D341Med (cell line): ENCODE results near the gene ABHD1.
"Not testable (repeated sequence)": the region's sequence is repeated elsewhere in the genome, so short reads cannot be mapped to it uniquely, and the experiment has no call there.

Source experiments
- DNase-seq: peaks from one replicate; pipeline ENCODE4 v3.0.0; 2012; ENCODE audit warnings: low spot score

ABHD1 gene

DNA sequence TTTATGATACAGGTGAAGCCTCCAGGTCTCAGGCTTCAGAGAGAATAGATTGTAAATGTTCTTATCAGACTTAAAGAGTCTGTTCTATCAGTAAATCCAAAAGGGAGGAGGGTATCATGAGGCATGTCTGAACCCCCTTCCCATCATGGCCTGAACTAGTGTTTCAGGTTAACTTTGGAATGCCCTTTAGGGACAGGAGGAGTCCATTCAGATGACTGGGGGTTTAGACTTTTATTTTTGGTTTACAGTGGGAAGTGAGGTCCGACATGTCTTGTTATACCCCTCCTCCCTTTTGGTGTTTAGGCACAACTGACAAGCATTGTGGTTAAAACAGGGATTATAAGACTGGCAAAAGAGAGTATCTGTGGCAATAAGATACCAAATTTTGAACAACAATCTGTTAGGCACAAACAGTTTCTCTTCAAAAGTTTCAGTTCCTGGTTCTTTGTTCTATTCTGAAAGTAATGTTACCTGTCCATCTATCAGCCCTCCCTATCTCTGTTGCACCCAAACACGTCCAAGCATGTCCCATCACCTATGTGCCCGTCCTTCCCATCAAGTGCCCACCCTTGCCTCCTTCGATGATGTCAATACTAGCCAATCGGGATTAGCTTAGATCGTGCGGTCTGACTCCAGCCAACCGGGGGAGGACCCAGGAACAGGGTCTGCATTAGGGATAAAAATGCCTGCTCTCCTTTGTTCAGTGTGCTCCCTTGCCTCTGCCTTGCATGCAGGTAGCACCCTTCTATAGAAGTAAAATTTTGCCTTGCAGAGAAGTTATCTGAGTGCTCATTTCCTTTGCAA is 41.5 kb downstream of the ABHD1 start:
- no peak for DNase-seq

DNA sequence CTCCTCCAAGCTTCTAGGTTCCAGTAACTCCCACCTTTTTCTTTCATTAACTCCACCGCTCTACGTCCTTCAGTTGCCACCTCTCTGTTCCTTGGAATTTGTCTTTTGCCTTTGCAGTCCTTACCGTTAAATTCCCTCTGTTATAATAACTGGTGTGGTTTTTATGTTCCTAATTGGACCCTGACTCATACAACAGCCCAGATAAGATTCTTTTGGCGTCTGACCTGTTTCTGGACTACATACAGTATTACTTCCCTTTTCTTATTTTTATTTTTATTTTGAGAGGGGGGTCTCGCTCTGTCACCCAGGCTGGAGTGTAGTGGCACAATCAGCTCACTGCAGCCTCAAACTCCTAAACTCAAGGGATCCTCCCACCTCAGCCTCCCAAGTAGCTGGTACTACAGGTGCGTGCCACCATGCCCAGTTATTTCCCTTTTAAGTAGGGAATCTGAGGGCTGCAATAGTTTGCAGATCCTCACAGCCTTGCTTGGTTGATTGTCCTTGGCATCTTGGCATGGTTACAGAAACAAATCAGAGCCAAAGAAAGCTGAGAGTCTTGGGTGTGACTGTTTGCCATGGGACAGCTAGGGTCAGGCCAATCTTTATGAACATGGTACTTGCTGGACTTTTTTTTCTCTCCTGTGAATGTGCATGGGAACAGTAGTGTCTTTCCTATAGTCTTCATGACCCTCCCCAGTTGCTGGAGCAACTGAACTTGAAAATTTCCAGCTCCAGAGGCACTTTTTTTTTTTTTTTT is 47.1 kb downstream of the ABHD1 start:
- no peak for DNase-seq

DNA sequence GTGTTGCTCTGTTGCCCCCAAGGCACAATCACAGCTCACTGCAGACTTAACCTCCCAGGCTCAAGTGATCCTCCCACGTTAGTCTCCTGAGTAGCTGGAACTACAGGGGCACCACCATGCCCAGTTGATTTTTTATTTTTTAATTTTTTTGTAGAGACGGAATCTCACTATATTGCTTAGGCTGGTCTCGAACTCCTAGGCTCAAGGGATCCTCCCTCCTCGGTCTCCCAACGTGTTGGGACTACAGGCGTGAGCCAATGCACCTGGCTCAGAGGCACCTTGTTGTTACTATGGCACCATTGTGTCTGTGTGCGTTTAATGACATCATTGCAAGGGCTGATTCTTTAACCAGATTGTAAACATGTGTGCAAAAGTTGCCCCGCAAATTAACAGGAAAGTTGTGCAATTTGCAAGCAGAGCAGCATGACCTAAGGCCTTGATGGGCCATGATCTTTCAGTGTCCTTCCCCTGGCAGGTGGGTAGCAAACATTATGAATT is 47.8 kb downstream of the ABHD1 start:
- DNase-seq, result no peak

DNA sequence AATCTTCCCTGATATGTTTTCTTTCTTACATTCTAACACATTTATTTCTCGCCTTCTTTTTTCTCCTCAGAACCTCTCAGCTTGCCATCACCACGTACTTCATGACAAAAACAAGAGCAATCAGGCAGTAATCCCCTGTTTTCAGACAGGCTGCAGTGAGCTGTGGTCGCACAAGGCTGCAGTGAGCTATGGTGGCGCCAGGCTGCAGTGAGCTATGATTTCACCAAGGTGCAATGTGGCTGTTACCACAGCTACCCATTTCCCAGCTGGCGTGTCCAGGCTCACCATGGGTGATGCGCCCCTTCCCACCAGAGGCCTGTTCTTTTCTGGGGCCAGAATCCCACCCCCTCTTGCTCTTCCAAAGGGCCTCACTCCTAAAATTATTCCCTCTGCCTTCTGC is 51.0 kb downstream of the ABHD1 start:
- DNase-seq, result no peak

DNA sequence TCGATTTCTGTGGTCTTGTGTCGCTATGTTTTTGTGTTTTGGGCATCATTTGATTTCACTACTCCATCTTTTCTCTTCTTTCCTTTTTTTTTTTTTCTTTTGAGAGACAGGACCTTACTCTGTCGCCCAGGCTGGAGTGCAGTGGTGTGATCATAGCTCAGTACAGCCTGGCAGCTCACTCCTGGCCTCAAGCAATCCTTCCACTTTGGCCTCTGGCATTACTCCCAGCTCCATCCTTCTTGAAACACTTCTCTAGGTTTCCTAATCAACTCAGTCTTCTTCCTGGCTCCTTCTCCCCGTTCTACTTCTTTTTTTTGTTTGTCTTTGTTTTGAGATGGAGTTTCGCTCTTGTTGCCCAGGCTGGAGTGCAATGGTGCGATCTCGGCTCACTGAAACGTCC is 51.7 kb downstream of the ABHD1 start:
- DNase-seq, result no peak

DNA sequence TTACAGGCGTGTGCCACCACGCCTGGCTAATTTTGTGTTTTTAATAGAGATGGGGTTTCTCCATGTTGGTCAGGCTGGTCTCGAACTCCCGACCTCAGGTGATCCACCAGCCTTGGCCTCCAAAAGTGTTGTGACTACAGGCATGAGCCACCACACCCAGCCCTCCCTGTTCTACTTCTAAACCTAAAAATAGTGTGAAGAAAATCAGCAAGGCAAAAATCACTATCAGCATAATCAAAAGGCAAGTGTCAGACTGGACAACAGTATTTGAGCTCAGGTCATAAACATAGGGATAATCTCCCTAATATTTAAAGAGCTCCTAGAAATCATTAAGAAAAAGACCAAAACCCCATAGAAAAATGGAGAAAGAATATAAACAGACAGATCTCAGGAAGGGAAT is 52.2 kb downstream of the ABHD1 start:
- not testable (repeated sequence) for DNase-seq

DNA sequence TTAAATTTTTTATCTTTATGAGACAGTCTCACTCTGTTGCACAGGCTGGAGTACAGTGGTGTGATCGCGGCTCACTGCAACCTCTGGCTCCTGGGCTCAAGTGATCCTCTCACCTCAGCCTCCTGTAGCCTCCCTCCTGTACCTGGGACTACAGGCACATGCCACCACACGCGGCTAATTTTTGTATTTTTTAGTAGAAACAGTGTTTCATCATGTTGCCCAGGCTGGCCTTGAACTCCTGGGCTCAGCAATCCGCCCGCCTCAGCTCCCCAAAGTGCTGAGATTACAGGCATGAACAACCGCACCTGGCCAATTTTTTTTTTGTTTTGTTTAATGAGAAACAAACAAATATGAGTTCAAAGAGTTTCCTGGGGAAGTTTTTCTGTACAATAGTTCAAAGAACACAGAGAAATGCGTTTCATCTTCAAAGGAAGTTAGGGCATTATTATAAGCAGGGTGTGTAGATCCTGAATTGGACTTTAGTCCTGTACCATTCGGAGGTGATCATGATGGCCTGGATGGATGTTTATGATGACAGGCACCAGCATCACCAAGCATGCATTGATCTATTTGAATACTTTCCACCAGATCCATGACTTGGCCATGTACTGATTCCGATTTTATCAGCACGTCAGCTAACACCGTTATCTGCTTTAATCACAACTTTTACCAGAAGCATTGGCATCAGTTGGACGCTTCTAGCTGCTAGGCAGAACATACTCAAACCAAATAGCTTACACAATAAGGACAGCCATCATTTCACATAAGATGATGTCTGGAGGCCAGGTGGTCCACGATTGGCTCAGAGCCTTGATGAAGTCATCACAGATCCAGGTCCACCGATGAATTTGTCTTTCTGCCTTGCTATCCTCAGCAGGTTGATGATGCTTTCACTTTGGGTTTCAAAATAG is 54.1 kb downstream of the ABHD1 start:
- DNase-seq, result no peak

DNA sequence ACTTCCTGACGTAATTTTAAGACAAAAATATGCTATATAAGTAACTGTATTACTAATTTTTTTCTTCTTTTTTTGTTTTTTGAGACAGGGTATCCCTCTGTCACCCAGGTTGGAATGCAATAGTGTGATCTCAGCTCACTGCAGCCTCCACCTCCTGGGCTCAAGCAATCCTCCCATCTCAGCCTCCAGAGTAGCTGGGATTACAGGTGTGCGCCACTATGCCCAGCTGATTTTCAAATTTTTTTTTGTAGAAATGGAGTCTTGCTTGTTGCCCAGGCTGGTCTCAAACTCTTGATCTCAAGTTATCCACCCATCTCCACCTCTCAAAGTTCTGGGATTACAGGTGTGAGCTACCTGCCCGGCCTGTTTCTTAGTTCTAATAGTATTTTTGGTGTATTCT is 54.9 kb downstream of the ABHD1 start:
- no peak for DNase-seq

DNA sequence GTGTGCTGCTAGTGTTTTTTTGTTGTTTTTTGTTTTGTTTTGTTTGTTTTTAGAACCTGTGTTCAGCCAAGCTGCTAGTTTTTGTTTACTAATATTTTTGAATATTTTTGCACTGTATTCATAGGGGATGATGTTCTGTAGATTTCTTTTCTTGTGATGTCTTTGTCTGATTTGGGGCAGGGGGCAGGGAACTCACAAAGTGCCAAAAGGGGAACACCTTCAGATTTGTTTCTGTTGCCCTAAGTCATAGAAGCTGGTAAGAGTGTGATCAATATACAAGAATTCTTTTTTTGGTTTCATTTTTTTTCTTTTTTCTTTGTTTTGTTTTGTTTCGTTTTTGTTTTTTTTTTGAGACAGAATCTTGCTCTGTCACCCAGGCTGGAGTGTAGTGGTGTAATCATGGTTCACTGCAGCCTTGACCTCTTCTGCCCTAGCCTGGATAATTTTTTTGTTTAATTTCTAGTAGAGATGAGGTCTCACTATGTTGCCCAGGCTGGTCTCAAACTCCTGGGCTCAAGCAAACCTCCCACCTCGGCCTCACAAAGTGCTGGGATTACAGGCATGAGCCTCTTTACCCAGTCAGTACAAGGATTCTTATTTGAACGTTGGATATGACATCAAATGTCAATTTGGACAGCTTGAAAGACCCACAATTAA is 55.9 kb downstream of the ABHD1 start:
- no peak for DNase-seq
